Measurements from ENCODE around the gene WWC2. TPM values are rescaled to one million over a fixed set of nuclear protein-coding genes. Genes with fewer than 3 reads are reported as not detected.

The WWC2 gene
- total RNA-seq, 4 donors from 2014 or later, result 28.2 to 38.5 (median 37.0) TPM

- no peak overlapping the region for H3K27ac ChIP-seq (replicated peaks in 1 of 4)
- H3K4me3 ChIP-seq, result no peak overlapping the region
- peaks cover 15 to 19% (median 17%) of the 10 kb centered on the region in 4 donors for H3K4me1 ChIP-seq
- WGBS, result 88% methylated on average over 3 of the region's 3 CpGs
- H3K27me3 ChIP-seq, result no peaks in the 10 kb centered on the region
- H3K36me3 ChIP-seq, result no peaks in the 10 kb centered on the region
- DNase-seq (ENCODE audit: extremely low spot score), result no peak
- no peak for TF ChIP-seq CTCF (IDR thresholded peaks at IDR 0.05)
- no peak for TF ChIP-seq POLR2AphosphoS5 (IDR thresholded peaks at IDR 0.05)
- TF ChIP-seq POLR2A (IDR thresholded peaks at IDR 0.05; ENCODE audit: low read depth), result no peak
- no peak for TF ChIP-seq EP300 (IDR thresholded peaks at IDR 0.05)
- intact Hi-C loops (cut with DNase I), result no loop called here
- no peaks in the 10 kb centered on the region for H3K9me3 ChIP-seq
Observed at GRCh38 chr4:183181081-183181480, 82.0 kb downstream of the WWC2 start.

- TF ChIP-seq POLR2A (IDR thresholded peaks at IDR 0.05; ENCODE audit: low read depth) (no peak), EP300 (IDR thresholded peaks at IDR 0.05) (no peak), CTCF (IDR thresholded peaks at IDR 0.05) (no peak), POLR2AphosphoS5 (IDR thresholded peaks at IDR 0.05) (no peak)
- no peak for DNase-seq (ENCODE audit: extremely low spot score)
- no peaks in the 10 kb centered on the region for H3K27me3 ChIP-seq
- no peak overlapping the region for H3K4me3 ChIP-seq
- no peaks in the 10 kb centered on the region for H3K9me3 ChIP-seq
- intact Hi-C loops (cut with DNase I), result no loop called here
- no peak overlapping the region for H3K27ac ChIP-seq (replicated peaks in 1 of 4)
- H3K4me1 ChIP-seq, result peaks cover 8 to 12% (median 10%) of the 10 kb centered on the region in 4 donors
- WGBS, result 61% methylated on average over 14 of the region's 14 CpGs
- no peaks in the 10 kb centered on the region for H3K36me3 ChIP-seq
Observed at GRCh38 chr4:183182873-183183725, 84.0 kb downstream of the WWC2 start.

- WGBS, result 95% methylated on average over 4 of the region's 4 CpGs
- no peak for TF ChIP-seq POLR2AphosphoS5 (IDR thresholded peaks at IDR 0.05)
- TF ChIP-seq EP300 (IDR thresholded peaks at IDR 0.05), result no peak
- no peak for TF ChIP-seq POLR2A (IDR thresholded peaks at IDR 0.05; ENCODE audit: low read depth)
- TF ChIP-seq CTCF (IDR thresholded peaks at IDR 0.05), result no peak
- Histone ChIP-seq H3K36me3 (no peaks in the 10 kb centered on the region), H3K27ac (replicated peaks in 1 of 4) (no peak overlapping the region), H3K4me1 (peaks cover 6 to 12% (median 8%) of the 10 kb centered on the region in 4 donors), H3K27me3 (no peaks in the 10 kb centered on the region), H3K9me3 (no peaks in the 10 kb centered on the region), H3K4me3 (no peak overlapping the region)
- no peak for DNase-seq (ENCODE audit: extremely low spot score)
- intact Hi-C loops (cut with DNase I), result no loop called here
Observed at GRCh38 chr4:183183906-183184535, 85.0 kb downstream of the WWC2 start.

DNA sequence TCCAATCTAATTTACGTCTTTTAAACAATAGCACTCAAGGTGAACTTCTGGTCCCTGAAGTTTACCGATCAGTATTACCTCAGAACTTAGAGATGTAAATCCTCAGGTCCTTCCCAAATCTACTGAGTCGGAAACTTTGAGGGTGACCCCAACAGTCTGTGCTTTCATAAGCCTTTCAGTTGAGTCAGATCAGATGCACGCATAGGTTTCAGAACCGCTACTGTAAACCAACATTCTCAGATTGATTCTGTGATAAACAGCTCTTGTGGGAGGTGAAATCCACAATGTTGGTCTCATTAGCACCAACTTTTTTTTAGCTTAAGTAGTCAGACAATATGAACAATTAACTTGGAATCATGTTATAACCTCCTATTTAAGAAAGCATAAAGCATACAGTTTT, 86.0 kb downstream of the WWC2 start:
- TF ChIP-seq CTCF (IDR thresholded peaks at IDR 0.05) (no peak), POLR2A (IDR thresholded peaks at IDR 0.05; ENCODE audit: low read depth) (no peak), EP300 (IDR thresholded peaks at IDR 0.05) (no peak), POLR2AphosphoS5 (IDR thresholded peaks at IDR 0.05) (no peak)
- no peak overlapping the region for H3K27ac ChIP-seq (replicated peaks in 1 of 4)
- H3K4me1 ChIP-seq, result peaks cover 8 to 15% (median 13%) of the 10 kb centered on the region in 4 donors
- no peaks in the 10 kb centered on the region for H3K27me3 ChIP-seq
- DNase-seq (ENCODE audit: extremely low spot score), result no peak
- no peaks in the 10 kb centered on the region for H3K36me3 ChIP-seq
- 75% methylated on average over 5 of the region's 5 CpGs for WGBS
- intact Hi-C loops (cut with DNase I), result no loop called here
- H3K9me3 ChIP-seq, result no peaks in the 10 kb centered on the region
- no peak overlapping the region for H3K4me3 ChIP-seq

Measured in esophagus muscularis mucosa (tissue), 4 donors.